Jurkat, Clone E6-1 (cell line): ENCODE measurements around the gene CCDC197. TPM values are rescaled to one million over a fixed set of nuclear protein-coding genes. Genes with fewer than 3 reads are reported as not detected.

ENCODE experiments used
- DNase-seq: peaks from one replicate; pipeline ENCODE4 v3.0.0-alpha.2; 2011; ENCODE audit warnings: low read depth, low spot score
- H3K4me3 ChIP-seq: 2 replicates; pipeline ENCODE4 v1.5.1; 2011; ENCODE audit warnings: mild to moderate bottlenecking, low read length, control low read depth, moderate library complexity
- polyA plus RNA-seq: library from polyadenylated mRNA; unstranded; fragments of >200 nt; gene quantifications from one replicate; pipeline ENCODE4 v1.2.1, GENCODE V29; 2012; ENCODE audit warnings: missing spikeins; ENCODE audit not compliant: insufficient read length, insufficient read depth

CCDC197 gene
- not detected for polyA plus RNA-seq

GRCh38 chr14:93997082-93997481 lies at the start of gene CCDC197:
Gene CCDC197 (plus strand): TSS chr14:93997301. CDS start chr14:93998132, 831 bp downstream.
- no peak for DNase-seq
- H3K4me3 ChIP-seq = no peak within 1 kb of the TSS

GRCh38 chr14:93949511-93950075 lies 47.5 kb upstream of the CCDC197 start:
- no peak for DNase-seq
- H3K4me3 ChIP-seq = no peak overlapping the region

DNA sequence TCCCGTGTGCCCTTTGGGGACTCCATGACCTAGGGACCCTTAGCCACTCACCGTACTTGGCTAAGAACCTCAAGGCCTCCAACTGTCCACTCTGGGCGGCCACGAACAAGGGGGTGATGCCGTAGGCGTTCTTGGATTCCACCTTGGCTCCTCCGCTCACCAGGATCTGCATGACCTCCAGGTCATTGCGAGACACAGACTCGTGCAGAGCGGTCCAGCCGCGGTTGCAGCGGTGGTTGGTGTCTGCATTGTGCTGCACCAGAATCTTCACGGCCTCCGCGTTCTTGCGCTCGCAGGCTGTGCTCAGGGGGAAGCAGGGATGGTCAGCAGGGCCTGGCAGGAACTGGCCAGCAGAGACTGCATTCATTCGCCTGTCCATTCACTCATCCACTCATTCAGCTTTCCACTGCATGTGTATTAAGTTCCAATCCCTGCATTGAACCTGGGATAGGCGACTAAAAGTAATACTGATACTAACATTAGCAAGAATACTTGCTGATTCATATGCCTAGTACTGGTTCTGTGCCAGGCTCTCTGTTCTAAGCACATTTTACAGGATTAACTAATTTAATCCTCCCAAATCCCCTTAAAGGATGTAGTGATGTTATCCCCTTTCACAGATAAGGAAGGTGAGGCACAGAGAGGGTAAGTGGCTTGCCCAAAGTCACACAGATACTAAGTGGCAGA lies 46.0 kb upstream of the CCDC197 start:
- no peak for DNase-seq
- H3K4me3 ChIP-seq = no peak overlapping the region

- H3K4me3 ChIP-seq = no peak overlapping the region
- DNase-seq = no peak
Observed at GRCh38 chr14:93951635-93952540, 45.2 kb upstream of the CCDC197 start.

GRCh38 chr14:93952829-93953228 lies 44.3 kb upstream of the CCDC197 start:
- DNase-seq = no peak

DNA sequence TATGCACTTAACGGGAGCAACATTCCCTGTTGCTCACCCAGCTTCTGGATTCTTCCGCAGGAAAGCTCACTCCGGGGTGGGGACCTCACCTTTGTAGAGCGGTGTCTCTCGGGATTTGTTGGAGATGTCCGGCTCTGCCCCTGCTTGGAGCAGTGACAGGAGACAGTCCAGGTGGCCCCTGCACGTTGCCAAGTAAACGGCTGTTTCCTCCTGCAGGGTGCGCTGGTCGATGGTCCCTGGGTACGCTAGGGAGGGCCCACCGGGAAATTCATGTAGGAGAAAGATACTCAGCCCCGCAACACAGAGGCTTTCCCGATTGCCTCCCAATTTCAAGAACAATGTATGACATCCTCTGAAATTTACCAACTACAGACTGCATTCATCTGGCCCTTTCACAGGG lies 43.8 kb upstream of the CCDC197 start:
- H3K4me3 ChIP-seq = no peak overlapping the region
- DNase-seq = no peak

More at GRCh38 chr14:93952829-93953228, 44.3 kb upstream of the CCDC197 start:
- no peak overlapping the region for H3K4me3 ChIP-seq

GRCh38 chr14:93953739-93954515 lies 43.2 kb upstream of the CCDC197 start:
- no peak for DNase-seq
- H3K4me3 ChIP-seq = no peak overlapping the region

- H3K4me3 ChIP-seq = no peak overlapping the region
- no peak for DNase-seq
Observed at GRCh38 chr14:93954516-93954830, 42.6 kb upstream of the CCDC197 start.

DNA sequence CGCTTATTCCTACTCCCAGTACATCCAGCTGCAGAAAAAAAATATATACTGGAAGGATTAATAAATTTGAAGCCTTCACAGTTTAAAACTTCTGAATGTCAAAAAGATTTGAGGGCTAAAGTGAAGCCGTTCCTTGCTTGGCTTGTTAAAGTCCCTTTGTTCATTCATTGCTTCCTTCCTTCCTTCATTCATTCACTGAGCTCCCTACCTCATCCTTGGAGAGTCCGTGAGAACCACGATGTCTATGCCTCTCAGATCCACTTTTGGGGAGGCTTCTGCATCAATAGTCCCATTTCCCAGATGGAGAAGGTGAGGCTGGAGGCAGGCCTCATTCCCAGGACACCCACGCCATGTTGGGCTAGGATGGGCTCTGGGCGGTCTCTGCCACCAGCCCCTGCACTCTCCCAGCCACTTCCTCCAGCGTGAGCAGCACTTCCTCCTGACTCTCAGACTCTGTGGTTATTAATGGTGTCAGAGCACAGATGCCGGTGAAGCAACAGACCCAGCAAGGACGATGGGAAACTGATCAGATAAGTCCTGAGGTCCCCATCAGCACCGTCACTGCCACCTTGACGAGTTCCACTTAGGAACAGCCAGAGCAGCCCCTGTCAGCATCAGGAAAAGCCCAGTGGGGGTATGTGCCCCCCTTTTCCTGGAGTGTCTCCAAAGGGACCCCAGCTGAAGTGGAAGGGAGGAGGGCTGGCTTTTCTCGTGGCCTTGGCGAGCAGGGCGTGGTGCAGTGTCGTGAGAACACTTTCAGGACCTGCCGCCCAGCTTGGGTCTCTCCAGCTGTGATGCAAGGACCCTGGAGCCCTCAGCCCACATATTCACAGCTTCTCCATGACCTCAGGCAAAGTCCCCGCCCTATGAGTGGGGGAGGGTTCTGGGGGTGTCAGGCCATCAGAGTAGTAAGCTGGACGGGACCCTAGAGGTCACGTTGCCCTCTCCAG lies 41.9 kb upstream of the CCDC197 start:
- DNase-seq = no peak

GRCh38 chr14:93955850-93956481 lies 41.1 kb upstream of the CCDC197 start:
- no peak for DNase-seq
- H3K4me3 ChIP-seq = no peak overlapping the region

More for the DNA sequence above, 41.9 kb upstream of the CCDC197 start:
- H3K4me3 ChIP-seq = peak overlapping the region; percentile 7; the same call in 1 of the 2 replicates

- no peak overlapping the region for H3K4me3 ChIP-seq
- no peak for DNase-seq
Observed at GRCh38 chr14:93956514-93957332, 40.4 kb upstream of the CCDC197 start.

GRCh38 chr14:93957333-93957710 lies 39.8 kb upstream of the CCDC197 start:
- H3K4me3 ChIP-seq = no peak overlapping the region
- no peak for DNase-seq

GRCh38 chr14:93957751-93958566 lies 39.1 kb upstream of the CCDC197 start:
- H3K4me3 ChIP-seq = no peak overlapping the region
- DNase-seq = no peak

DNA sequence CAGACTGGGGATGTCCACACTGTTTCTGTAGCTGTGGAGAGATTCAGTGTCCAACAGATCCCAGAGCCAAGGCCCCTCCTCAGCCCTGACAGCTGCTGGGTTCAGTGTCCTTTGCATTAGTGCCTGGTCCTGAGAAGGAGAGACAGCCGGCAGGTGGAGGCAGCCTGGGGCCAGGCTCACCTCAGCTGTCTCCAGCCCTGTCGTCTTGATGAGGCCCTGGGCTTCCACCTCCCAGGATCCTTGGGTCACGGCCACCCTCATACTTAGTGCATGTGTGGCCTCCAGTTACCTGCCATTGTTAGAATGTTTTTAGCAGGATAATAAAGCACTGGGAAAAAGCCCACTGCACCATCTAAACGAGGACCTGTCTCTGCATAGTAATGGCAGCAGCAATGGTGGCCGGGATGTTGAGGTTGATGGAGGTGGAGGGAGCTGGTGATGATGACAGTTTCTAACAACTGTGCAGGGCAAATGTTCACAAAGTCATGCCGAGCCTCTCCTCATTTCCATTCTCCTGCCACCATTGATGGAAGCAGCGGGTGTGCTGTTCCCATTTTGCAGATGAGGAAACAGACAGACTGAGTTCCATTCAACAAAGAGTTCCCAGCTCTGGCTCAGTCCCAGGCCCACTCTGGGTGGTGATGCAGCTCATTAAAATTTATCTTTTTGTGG lies 38.4 kb upstream of the CCDC197 start:
- no peak for DNase-seq
- no peak overlapping the region for H3K4me3 ChIP-seq

DNA sequence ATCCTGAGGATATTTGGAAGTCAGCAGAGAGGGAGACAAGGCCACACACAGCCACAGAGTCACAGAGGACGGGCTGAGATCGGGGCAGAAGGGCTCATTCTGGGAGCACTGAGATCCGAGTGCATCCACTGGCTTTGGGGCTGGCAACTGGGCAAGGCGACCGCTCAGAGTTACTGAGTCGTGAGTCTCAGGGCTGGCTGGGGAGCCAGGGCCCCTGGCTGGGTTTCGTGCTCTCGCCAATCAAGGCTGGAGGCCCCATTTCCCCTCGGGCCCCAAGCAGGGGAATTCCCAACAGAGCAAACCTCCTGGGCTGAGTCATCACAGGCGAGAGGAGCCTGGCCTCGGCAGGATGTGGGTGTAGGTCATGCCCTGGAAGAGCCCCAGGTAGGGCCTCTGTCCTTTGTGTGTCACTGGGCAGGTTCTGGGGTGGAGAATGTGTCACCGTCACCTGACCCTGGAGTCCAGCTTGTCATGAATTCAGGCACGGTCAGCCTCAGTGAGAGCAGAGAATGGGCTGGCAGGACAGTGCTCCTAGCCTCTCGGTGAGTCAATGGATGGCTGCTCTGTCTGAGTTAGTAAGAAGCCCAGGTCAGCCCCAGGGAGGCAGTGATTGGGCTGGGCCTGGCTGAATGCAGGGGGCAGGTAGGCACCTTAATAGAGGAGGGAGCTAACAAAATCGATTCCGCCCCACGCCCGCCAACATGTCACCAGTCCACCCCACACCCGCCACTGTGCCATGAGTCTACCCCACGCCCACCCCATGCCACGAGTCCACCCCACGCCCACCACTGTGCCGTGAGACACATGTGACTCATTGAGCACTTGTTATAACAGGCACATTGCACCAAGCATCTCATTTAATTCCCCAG lies 37.6 kb upstream of the CCDC197 start:
- no peak overlapping the region for H3K4me3 ChIP-seq
- no peak for DNase-seq
